ENCODE results near the gene WIPF1.

GRCh38 chr2:174535757-174536703 is 61.6 kb downstream of the WIPF1 start:
- TF ChIP-seq CTCF (conservative IDR thresholded peaks at IDR 0.05) (no peak), ZFX (IDR thresholded peaks at IDR 0.05) (no peak)

All from C4-2B (cell line).